Colonic mucosa (tissue), 4 donors: ENCODE measurements around the gene HS3ST3B1. TPM values are rescaled to one million over a fixed set of nuclear protein-coding genes. Genes with fewer than 3 reads are reported as not detected.

Experiments used
- DNase-seq: peaks from one replicate; pipeline ENCODE4 v3.0.0-alpha.2; 2020
- H3K27ac ChIP-seq: fragments of 200-600 bp; one replicate; pipeline ENCODE4 v1.8.0; 2021
- H3K27me3 ChIP-seq: fragments of 200-600 bp; one replicate; pipeline ENCODE4 v1.8.0; 2021
- H3K36me3 ChIP-seq: fragments of 200-600 bp; one replicate; pipeline ENCODE4 v1.8.0; 2021
- H3K4me1 ChIP-seq: fragments of 200-600 bp; one replicate; pipeline ENCODE4 v1.8.0; 2021; ENCODE audit warnings: mild to moderate bottlenecking
- H3K4me3 ChIP-seq: fragments of 200-600 bp; one replicate; pipeline ENCODE4 v1.8.0; 2021
- H3K9ac ChIP-seq, 2 donors: one replicate each; pipeline ENCODE4 v1.7.0; 2013; ENCODE audit warnings: control low read depth in 2 of 2, low read depth in 2 of 2, low read length in 2 of 2
- H3K9me3 ChIP-seq: fragments of 200-600 bp; one replicate; pipeline ENCODE4 v1.8.0; 2021
- intact Hi-C: fragments of 100-400 bp; cut with DNase I; formaldehyde crosslinking; loops from one replicate; pipeline ENCODE4 v1.14.1; 2022
- total RNA-seq, 2 donors: library from RNA; stranded (reverse); fragmentation: NEBNext Ultra II Directional in 1 of 2; extraction: Animal tissue kit (Norgen Biotek cat#: 25700) in 1 of 2; gene quantifications; one replicate each; pipeline ENCODE4 v1.2.1, GENCODE V29; 2021
- TF ChIP-seq, protein P1 (sequence below): fragments of 200-600 bp; IDR thresholded peaks from one replicate; pipeline ENCODE4 v1.8.0; 2022; ENCODE audit warnings: antibody characterized with exemption, mild to moderate bottlenecking
- donor health status: healthy.
- donor health status: DM: no; HTN: no; CAD: no.
- donor health status: DM: no; HTN: no; CAD: no.

The HS3ST3B1 gene
- total RNA-seq: 1 to 10 TPM; 1.1 TPM

DNA sequence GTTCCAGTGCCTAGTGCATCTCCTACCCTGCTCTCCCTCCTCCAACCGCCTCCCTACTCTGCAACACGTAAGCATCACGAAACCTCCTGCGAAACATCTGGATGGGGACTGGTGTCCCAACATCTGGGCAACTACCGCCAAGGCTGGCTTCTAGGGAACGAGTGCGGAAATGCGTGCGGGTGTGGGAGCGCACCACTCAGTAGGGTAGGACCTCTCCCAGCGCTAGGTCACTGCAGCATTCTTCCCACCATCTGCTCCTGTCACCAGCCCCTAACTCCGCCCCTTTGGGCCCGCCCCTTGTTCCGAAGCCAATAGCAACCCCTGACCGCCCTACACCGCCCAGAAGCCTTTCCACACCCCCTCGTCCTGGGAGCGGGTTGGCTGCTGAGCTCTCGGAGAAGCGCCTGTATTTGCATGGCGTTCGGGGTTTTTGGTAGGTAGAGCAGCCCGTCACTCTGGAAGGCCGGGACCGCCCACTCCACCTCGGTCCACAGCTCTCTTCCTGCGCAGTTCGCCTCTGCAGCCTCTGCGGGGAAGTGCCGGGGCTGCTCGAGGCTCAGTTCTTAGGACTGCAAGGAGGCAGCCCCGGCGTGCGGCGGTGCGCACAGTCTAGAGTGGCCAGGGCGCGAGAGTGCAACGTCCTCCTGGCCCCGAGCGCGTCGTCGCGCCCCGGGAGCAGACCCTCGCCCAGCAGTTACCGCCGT, at the start of gene HS3ST3B1:
Gene HS3ST3B1, plus strand, starts transcription at position 507 of the 704 bp plus-strand sequence. CDS start 438 bp downstream, outside the sequence.
- H3K4me3 ChIP-seq: peak within 1 kb of the TSS; percentile 52
- H3K4me1 ChIP-seq: peaks cover 12% of the 10 kb centered on the region
- intact Hi-C loops: no loop called here
- DNase-seq: peak; percentile 98
- H3K27ac ChIP-seq: peak within 1 kb of the TSS; percentile 69
- no peaks in the 10 kb centered on the region for H3K36me3 ChIP-seq
- TF ChIP-seq, protein P1, sequence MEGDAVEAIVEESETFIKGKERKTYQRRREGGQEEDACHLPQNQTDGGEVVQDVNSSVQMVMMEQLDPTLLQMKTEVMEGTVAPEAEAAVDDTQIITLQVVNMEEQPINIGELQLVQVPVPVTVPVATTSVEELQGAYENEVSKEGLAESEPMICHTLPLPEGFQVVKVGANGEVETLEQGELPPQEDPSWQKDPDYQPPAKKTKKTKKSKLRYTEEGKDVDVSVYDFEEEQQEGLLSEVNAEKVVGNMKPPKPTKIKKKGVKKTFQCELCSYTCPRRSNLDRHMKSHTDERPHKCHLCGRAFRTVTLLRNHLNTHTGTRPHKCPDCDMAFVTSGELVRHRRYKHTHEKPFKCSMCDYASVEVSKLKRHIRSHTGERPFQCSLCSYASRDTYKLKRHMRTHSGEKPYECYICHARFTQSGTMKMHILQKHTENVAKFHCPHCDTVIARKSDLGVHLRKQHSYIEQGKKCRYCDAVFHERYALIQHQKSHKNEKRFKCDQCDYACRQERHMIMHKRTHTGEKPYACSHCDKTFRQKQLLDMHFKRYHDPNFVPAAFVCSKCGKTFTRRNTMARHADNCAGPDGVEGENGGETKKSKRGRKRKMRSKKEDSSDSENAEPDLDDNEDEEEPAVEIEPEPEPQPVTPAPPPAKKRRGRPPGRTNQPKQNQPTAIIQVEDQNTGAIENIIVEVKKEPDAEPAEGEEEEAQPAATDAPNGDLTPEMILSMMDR: no peak
- H3K27me3 ChIP-seq: peaks cover 72% of the 10 kb centered on the region
- no peaks in the 10 kb centered on the region for H3K9me3 ChIP-seq
- peak within 1 kb of the TSS; percentile 74 to 78 for H3K9ac ChIP-seq

DNA sequence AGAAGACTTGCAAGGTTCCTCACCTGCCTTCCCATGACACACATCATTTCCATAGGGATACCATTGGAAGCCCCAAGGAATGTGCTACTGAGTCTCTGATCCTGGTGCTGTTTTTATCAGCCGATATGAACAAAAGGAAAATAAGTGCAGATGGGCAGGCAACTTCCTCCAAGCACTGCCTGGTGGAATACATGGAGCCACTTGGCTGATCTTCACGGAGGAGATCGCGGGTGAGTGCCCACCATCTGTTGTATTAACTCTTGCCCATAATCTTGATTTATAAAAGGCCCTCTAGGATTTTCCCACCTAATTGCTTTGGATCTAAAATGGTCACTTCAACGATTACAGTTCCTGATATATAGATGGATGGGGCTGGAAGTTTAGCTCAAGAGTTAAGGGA, 39.5 kb upstream of the HS3ST3B1 start:
- Histone ChIP-seq H3K36me3 (no peaks in the 10 kb centered on the region), H3K4me3 (no peak overlapping the region), H3K4me1 (no peaks in the 10 kb centered on the region), H3K27me3 (no peaks in the 10 kb centered on the region), H3K9me3 (no peaks in the 10 kb centered on the region), H3K27ac (no peak overlapping the region), H3K9ac (no peak overlapping the region)
- intact Hi-C loops: no loop called here
- TF ChIP-seq, protein P1: no peak
- no peak for DNase-seq

DNA sequence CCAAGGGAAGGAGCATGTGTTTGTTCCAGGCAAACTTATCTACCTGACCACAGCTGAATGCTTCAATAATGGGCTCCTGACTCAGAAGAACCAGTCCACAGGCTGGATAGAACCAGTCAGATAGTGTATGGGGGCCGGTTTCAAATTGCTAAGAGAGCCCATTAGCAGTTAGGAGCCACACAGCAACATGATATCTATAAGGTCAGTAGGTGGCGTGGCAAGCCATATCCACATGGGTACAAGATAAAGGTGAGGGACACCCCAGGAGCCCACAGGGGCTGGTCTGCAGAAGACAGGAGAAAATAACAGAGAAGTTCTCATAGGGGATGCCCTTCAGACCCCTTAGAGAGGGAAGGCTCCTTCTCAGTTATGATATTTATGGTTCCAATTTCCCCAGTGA, 32.6 kb upstream of the HS3ST3B1 start:
- Histone ChIP-seq H3K36me3 (no peaks in the 10 kb centered on the region), H3K27me3 (no peaks in the 10 kb centered on the region), H3K9ac (no peak overlapping the region), H3K27ac (no peak overlapping the region), H3K4me1 (no peaks in the 10 kb centered on the region), H3K4me3 (no peak overlapping the region), H3K9me3 (no peaks in the 10 kb centered on the region)
- intact Hi-C loops: no loop called here
- no peak for DNase-seq
- TF ChIP-seq, protein P1: no peak

DNA sequence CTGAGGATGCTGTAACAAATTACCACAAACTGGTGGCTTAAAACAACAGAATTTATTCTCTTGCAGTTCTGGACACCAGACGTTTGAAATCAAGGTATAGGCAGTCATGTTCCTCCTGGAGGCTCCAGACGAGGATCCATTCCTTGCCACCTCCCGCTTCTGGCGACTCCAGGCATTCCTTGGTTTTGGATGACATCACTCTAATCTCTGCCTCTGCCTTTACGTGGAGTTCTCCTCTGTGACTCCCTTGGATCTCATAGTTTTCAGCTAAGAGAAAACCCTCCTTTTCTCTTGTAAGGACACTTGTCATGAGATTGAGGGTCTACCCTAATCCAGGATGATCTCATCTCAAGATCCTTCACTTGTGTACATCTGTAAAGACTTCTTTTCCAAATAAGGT, 31.4 kb upstream of the HS3ST3B1 start:
- Histone ChIP-seq H3K27ac (no peak overlapping the region), H3K27me3 (no peaks in the 10 kb centered on the region), H3K4me1 (no peaks in the 10 kb centered on the region), H3K4me3 (no peak overlapping the region), H3K9me3 (no peaks in the 10 kb centered on the region), H3K9ac (no peak overlapping the region), H3K36me3 (no peaks in the 10 kb centered on the region)
- DNase-seq: no peak
- intact Hi-C loops: no loop called here
- TF ChIP-seq, protein P1: no peak

DNA sequence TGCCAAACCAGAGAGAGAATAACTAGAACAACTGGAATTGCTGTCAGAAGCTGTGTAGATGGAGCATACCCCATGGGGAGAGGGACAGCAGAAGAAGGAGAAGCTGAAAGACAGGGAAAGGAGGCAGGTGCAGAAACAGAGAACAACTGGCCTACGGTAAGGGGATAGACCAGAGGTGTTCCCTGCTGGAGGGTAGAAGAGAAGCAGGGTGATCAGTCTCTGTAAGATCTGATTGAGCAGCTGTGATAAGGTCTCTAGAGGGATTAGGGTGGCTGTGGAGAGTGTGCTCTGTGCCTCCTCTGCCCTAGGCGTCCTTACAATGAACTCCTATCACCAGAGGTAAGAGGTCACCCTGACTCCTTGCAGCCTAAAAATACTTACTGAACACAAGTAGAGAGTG, 30.4 kb upstream of the HS3ST3B1 start:
- DNase-seq: no peak

More for the DNA sequence above, 30.4 kb upstream of the HS3ST3B1 start:
- Histone ChIP-seq H3K4me3 (no peak overlapping the region), H3K27me3 (no peaks in the 10 kb centered on the region), H3K27ac (no peak overlapping the region), H3K9me3 (no peaks in the 10 kb centered on the region), H3K36me3 (no peaks in the 10 kb centered on the region), H3K9ac (no peak overlapping the region), H3K4me1 (no peaks in the 10 kb centered on the region)
- intact Hi-C loops: no loop called here
- TF ChIP-seq, protein P1: no peak
